ENCODE measurements around the gene SARDH. TPM values are rescaled to one million over a fixed set of nuclear protein-coding genes. Genes with fewer than 3 reads are reported as not detected.
A peak's percentile ranks its signal among the peaks of the same experiment; 100 is the strongest.

The SARDH gene
- total RNA-seq, 1 experiment from 2014 or later, result 20.9 TPM

- no peak overlapping the region for H3K27ac ChIP-seq
- H3K27me3 ChIP-seq (replicated peaks), result no peaks in the 10 kb centered on the region
- H3K4me1 ChIP-seq (replicated peaks), result peaks cover 4% of the 10 kb centered on the region
- no peak overlapping the region for H3K4me3 ChIP-seq
- no peaks in the 10 kb centered on the region for H3K9me3 ChIP-seq (replicated peaks)
- H3K36me3 ChIP-seq, result peaks cover 91% of the 10 kb centered on the region
- no peak for DNase-seq (ENCODE audit: low read depth in 1 of 2, low spot score in 2 of 2)
Measured at GRCh38 chr9:133779516-133780403, 41.6 kb upstream of the SARDH start.

- H3K4me1 ChIP-seq (replicated peaks), result peaks cover 10% of the 10 kb centered on the region
- no peak for DNase-seq (ENCODE audit: low read depth in 1 of 2, low spot score in 2 of 2)
- H3K9me3 ChIP-seq (replicated peaks), result no peaks in the 10 kb centered on the region
- H3K27me3 ChIP-seq (replicated peaks), result no peaks in the 10 kb centered on the region
- no peak overlapping the region for H3K4me3 ChIP-seq
- H3K27ac ChIP-seq, result no peak overlapping the region
- H3K36me3 ChIP-seq, result peaks cover 91% of the 10 kb centered on the region
Measured at GRCh38 chr9:133779081-133779480, 40.9 kb upstream of the SARDH start.

- Histone ChIP-seq H3K4me1 (replicated peaks) (peaks cover 14% of the 10 kb centered on the region), H3K36me3 (peaks cover 93% of the 10 kb centered on the region)
- no peak for DNase-seq (ENCODE audit: low read depth in 1 of 2, low spot score in 2 of 2)
Measured at GRCh38 chr9:133778336-133779013, 40.3 kb upstream of the SARDH start.

GRCh38 chr9:133777871-133778270 lies 39.7 kb upstream of the SARDH start:
- Histone ChIP-seq H3K4me1 (replicated peaks) (peaks cover 18% of the 10 kb centered on the region), H3K9me3 (replicated peaks) (no peaks in the 10 kb centered on the region), H3K27ac (no peak overlapping the region), H3K36me3 (peaks cover 92% of the 10 kb centered on the region), H3K4me3 (no peak overlapping the region), H3K27me3 (replicated peaks) (no peaks in the 10 kb centered on the region)
- no peak for DNase-seq (ENCODE audit: low read depth in 1 of 2, low spot score in 2 of 2)

More at GRCh38 chr9:133778336-133779013, 40.3 kb upstream of the SARDH start:
- H3K9me3 ChIP-seq (replicated peaks), result no peaks in the 10 kb centered on the region
- H3K27me3 ChIP-seq (replicated peaks), result no peaks in the 10 kb centered on the region
- H3K27ac ChIP-seq, result no peak overlapping the region
- H3K4me3 ChIP-seq, result no peak overlapping the region

GRCh38 chr9:133777068-133777791 lies 39.1 kb upstream of the SARDH start:
- H3K9me3 ChIP-seq (replicated peaks), result no peaks in the 10 kb centered on the region
- no peak overlapping the region for H3K4me3 ChIP-seq
- no peak overlapping the region for H3K27ac ChIP-seq
- DNase-seq (ENCODE audit: low read depth in 1 of 2, low spot score in 2 of 2), result no peak
- H3K27me3 ChIP-seq (replicated peaks), result no peaks in the 10 kb centered on the region
- peaks cover 88% of the 10 kb centered on the region for H3K36me3 ChIP-seq
- H3K4me1 ChIP-seq (replicated peaks), result peaks cover 18% of the 10 kb centered on the region

- DNase-seq (ENCODE audit: low read depth in 1 of 2, low spot score in 2 of 2), result no peak
- Histone ChIP-seq H3K4me1 (replicated peaks) (peaks cover 18% of the 10 kb centered on the region), H3K9me3 (replicated peaks) (no peaks in the 10 kb centered on the region), H3K27me3 (replicated peaks) (no peaks in the 10 kb centered on the region), H3K4me3 (no peak overlapping the region), H3K36me3 (peaks cover 91% of the 10 kb centered on the region), H3K27ac (no peak overlapping the region)
Measured at GRCh38 chr9:133775951-133776905, 38.1 kb upstream of the SARDH start.

GRCh38 chr9:133775291-133775690 lies 37.1 kb upstream of the SARDH start:
- H3K4me3 ChIP-seq, result no peak overlapping the region
- no peaks in the 10 kb centered on the region for H3K9me3 ChIP-seq (replicated peaks)
- H3K36me3 ChIP-seq, result peaks cover 91% of the 10 kb centered on the region
- H3K27me3 ChIP-seq (replicated peaks), result no peaks in the 10 kb centered on the region
- no peak overlapping the region for H3K27ac ChIP-seq
- no peak for DNase-seq (ENCODE audit: low read depth in 1 of 2, low spot score in 2 of 2)
- peaks cover 18% of the 10 kb centered on the region for H3K4me1 ChIP-seq (replicated peaks)

GRCh38 chr9:133774799-133775198 lies 36.6 kb upstream of the SARDH start:
- no peaks in the 10 kb centered on the region for H3K27me3 ChIP-seq (replicated peaks)
- H3K4me3 ChIP-seq, result no peak overlapping the region
- no peak overlapping the region for H3K27ac ChIP-seq
- H3K9me3 ChIP-seq (replicated peaks), result no peaks in the 10 kb centered on the region
- peaks cover 18% of the 10 kb centered on the region for H3K4me1 ChIP-seq (replicated peaks)
- DNase-seq (ENCODE audit: low read depth in 1 of 2, low spot score in 2 of 2), result no peak
- H3K36me3 ChIP-seq, result peaks cover 91% of the 10 kb centered on the region

GRCh38 chr9:133773889-133774655 lies 35.9 kb upstream of the SARDH start:
- DNase-seq (ENCODE audit: low read depth in 1 of 2, low spot score in 2 of 2), result peak; percentile 74 to 85
- H3K36me3 ChIP-seq, result peaks cover 91% of the 10 kb centered on the region
- no peak overlapping the region for H3K4me3 ChIP-seq
- H3K9me3 ChIP-seq (replicated peaks), result no peaks in the 10 kb centered on the region
- no peaks in the 10 kb centered on the region for H3K27me3 ChIP-seq (replicated peaks)
- H3K4me1 ChIP-seq (replicated peaks), result peaks cover 18% of the 10 kb centered on the region
- peak overlapping the region; percentile 63 for H3K27ac ChIP-seq

- Histone ChIP-seq H3K27ac (no peak overlapping the region), H3K27me3 (replicated peaks) (no peaks in the 10 kb centered on the region), H3K4me1 (replicated peaks) (peaks cover 18% of the 10 kb centered on the region), H3K36me3 (peaks cover 91% of the 10 kb centered on the region), H3K9me3 (replicated peaks) (peaks cover 2% of the 10 kb centered on the region), H3K4me3 (no peak overlapping the region)
- no peak for DNase-seq (ENCODE audit: low read depth in 1 of 2, low spot score in 2 of 2)
Measured at GRCh38 chr9:133772581-133772980, 34.4 kb upstream of the SARDH start.

GRCh38 chr9:133771486-133772482 lies 33.6 kb upstream of the SARDH start:
- Histone ChIP-seq H3K36me3 (peaks cover 91% of the 10 kb centered on the region), H3K27me3 (replicated peaks) (no peaks in the 10 kb centered on the region), H3K4me3 (no peak overlapping the region), H3K27ac (no peak overlapping the region), H3K4me1 (replicated peaks) (peaks cover 18% of the 10 kb centered on the region), H3K9me3 (replicated peaks) (peaks cover 9% of the 10 kb centered on the region)
- peak in 1 of 2 experiments; percentile 32 for DNase-seq (ENCODE audit: low read depth in 1 of 2, low spot score in 2 of 2)

All from SJSA1 (cell line).